Right lobe of liver (tissue), 6 donors: Measurements from ENCODE around the gene GTF3C2. TPM values are rescaled to one million over a fixed set of nuclear protein-coding genes. Genes with fewer than 3 reads are reported as not detected.
"Not testable (repeated sequence)": the region's sequence is repeated elsewhere in the genome, so short reads cannot be mapped to it uniquely, and the experiment has no call there.

ENCODE experiments used
- ATAC-seq, 4 donors: fragments of 200-7000 bp; cut with Tn5 transposase; one replicate each; pipeline ENCODE4 v1.9.1; 2020; ENCODE audit warnings: mild to moderate bottlenecking in 4 of 4, moderate library complexity in 4 of 4
- DNase-seq, 3 donors: peaks; one replicate each; pipeline ENCODE4 v3.0.0-alpha.2; 2020
- H3K27ac ChIP-seq, 3 donors: fragments of 200-600 bp; one replicate each; pipeline ENCODE4 v1.8.0; 2022
- H3K27me3 ChIP-seq, 2 donors: fragments of 200-600 bp; one replicate each; pipeline ENCODE4 v1.8.0; 2022
- H3K36me3 ChIP-seq, 4 donors: fragments of 200-600 bp; sonication (generic) in 1 of 4; one replicate each; pipeline versions ENCODE4 v1.5.1 to v1.8.0; 2017 to 2022; ENCODE audit warnings: control low read depth in 1 of 4
- H3K4me1 ChIP-seq, 4 donors: fragments of 200-600 bp; sonication (generic) in 1 of 4; one replicate each; pipeline versions ENCODE4 v1.5.1 to v1.8.0; 2017 to 2022; ENCODE audit warnings: control low read depth in 1 of 4
- H3K4me3 ChIP-seq, 3 donors: fragments of 200-600 bp; one replicate each; pipeline ENCODE4 v1.8.0; 2022
- H3K9me3 ChIP-seq, 4 donors: fragments of 200-600 bp; sonication (generic) in 1 of 4; one replicate each; pipeline versions ENCODE4 v1.5.1 to v1.8.0; 2017 to 2022; ENCODE audit warnings: control low read depth in 1 of 4
- POLR2A ChIP-seq: fragments of 450-650 bp; IDR thresholded peaks from one replicate; pipeline ENCODE4 v1.6.1; 2017; ENCODE audit warnings: antibody characterized with exemption, mild to moderate bottlenecking
- WGBS: methylation state at CpG from one replicate; pipeline ENCODE4 v1.1.6; 2018; ENCODE audit warnings: low coverage, low lambda C conversion rate; ENCODE audit not compliant: insufficient coverage; ENCODE audit errors: missing lambda C conversion rate; 5-methylcytosine and 5-hydroxymethylcytosine counted together
- intact Hi-C, 2 donors: fragments of 100-400 bp; cut with DNase I; formaldehyde crosslinking; loops; one replicate each; pipeline versions ENCODE4 v1.11.2 to v1.14.1; 2022
- total RNA-seq, 6 experiments: library from RNA; depleted of rRNA in 2 of 6; stranded (reverse); fragments of >200 nt in 2 of 6; fragmentation: NEBNext Ultra II Directional in 3 of 6; extraction: Animal tissue kit (Norgen Biotek cat#: 25700) in 3 of 6; gene quantifications; one replicate each; pipeline versions ENCODE4 v1.1.0 to v1.2.4, GENCODE V29; 2016 to 2023
- TF ChIP-seq, protein P1 (sequence below), 4 donors: fragments of 200-600 bp in 3 of 4; fragments of 450-650 bp in 1 of 4; IDR thresholded peaks; one replicate each; pipeline versions ENCODE4 v1.5.1 to v1.8.0; 2016 to 2022; ENCODE audit warnings: antibody characterized with exemption in 4 of 4, mild to moderate bottlenecking in 2 of 4
- donor health status: DM: no; HTN: yes; CAD: no.
- donor health status: DM: no; HTN: no; CAD: no.
- donor health status: DM: no; HTN: no; CAD: no.
- donor health status: DM: no; HTN: yes; CAD: no.
- donor health status: DM: no; HTN: yes; CAD: no.

GTF3C2 gene
- total RNA-seq, 6 experiments from 2014 or later: 13.4 to 20.1 (median 16.8) TPM

DNA sequence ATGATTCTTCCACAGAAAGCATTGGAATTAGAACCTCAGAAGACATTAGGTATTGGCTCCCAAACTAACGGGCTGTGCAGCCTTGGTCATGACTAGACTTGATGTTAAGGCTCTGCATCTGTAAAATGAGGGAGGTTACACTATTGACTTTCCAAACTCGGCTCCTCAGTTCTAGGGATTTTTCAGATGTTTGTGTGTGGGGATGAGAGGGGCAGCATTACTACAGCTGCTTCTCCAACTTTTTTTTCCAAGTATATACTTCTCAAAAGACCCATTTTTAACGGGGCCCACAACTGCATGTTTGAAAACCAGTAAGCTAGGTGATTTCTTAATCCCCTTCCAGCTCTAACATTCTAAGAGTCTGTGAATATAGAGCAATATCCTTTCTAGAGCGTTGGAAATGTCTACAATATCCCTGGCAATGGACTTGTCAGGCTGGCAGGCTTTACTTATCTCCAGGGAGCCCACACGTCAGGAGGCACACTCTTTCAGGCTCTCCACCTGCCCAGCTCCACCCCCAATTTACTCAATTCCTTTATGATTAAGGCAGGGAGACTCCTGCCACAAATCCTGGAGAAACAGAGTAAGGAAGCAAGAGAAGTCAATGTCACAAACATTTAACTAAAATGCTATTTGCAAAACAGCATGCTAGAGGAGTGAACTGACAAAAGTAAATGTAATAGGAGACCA is 32.8 kb downstream of the GTF3C2 start:
- no peak for DNase-seq
- peak in 3 of 4 donors; percentile 2 to 14 (median 2) for ATAC-seq
- Histone ChIP-seq H3K4me1 (peaks cover 0 to 20% (median 9%) of the 10 kb centered on the region in 4 donors), H3K4me3 (peak overlapping the region; percentile 72 to 83 (median 74)), H3K9me3 (no peaks in the 10 kb centered on the region), H3K27me3 (no peaks in the 10 kb centered on the region), H3K36me3 (peaks cover 0 to 29% (median 9%) of the 10 kb centered on the region in 4 donors), H3K27ac (peak overlapping the region; percentile 85 to 95 (median 94))
- WGBS: 8% methylated on average over 5 of the region's 5 CpGs
- intact Hi-C loops: no loop called here
- TF ChIP-seq, protein P1, sequence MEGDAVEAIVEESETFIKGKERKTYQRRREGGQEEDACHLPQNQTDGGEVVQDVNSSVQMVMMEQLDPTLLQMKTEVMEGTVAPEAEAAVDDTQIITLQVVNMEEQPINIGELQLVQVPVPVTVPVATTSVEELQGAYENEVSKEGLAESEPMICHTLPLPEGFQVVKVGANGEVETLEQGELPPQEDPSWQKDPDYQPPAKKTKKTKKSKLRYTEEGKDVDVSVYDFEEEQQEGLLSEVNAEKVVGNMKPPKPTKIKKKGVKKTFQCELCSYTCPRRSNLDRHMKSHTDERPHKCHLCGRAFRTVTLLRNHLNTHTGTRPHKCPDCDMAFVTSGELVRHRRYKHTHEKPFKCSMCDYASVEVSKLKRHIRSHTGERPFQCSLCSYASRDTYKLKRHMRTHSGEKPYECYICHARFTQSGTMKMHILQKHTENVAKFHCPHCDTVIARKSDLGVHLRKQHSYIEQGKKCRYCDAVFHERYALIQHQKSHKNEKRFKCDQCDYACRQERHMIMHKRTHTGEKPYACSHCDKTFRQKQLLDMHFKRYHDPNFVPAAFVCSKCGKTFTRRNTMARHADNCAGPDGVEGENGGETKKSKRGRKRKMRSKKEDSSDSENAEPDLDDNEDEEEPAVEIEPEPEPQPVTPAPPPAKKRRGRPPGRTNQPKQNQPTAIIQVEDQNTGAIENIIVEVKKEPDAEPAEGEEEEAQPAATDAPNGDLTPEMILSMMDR (IDR thresholded peaks at IDR 0.05): no peak
- TF ChIP-seq POLR2A: no peak

DNA sequence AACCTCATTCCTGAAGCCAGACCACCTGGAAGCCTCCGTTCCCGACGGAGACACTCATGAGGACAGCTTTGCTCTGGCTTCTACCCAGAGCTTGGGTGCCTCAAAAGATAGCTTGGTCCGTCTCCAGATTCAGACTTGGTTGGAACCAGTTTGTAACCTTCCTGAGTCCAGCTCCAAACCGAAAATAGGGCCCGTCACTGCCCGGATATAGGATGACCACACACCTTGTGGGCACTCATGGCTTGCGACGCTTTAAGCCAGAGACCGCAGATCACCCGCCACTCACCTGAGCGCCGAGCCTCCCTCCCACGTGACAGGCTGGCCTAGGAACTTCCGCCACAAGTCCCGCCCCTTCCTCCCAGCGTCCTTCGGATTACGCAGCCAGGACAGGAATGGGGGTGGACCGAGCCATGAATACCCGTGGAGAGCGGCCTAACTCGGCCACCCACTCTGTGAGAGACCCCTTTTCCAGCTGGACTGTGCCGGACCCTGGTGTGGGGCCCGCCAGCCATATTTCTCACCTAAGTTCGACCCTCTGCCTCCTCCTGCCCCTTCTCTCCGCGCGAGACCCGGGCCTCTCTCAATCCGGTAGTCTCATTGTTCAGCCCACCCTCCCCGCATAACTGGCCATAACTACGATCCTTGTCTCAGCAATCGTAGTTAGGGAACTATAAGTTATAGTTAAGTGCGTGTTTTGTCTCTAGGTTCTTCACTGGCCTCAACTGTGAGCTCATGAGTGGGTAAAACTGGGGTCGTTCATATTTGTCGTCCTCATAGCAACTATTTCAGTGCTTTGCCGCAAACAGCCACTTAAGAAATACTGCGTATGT is 33.6 kb downstream of the GTF3C2 start, which contains the start of gene MPV17:
MPV17 (minus strand) TSS at position 332 of the 830 bp plus-strand sequence. CDS start 580 bp downstream, outside the sequence.
- DNase-seq: peak; percentile 93 to 95 (median 94)
- peak; percentile 86 to 96 (median 92) for ATAC-seq
- Histone ChIP-seq H3K36me3 (peaks cover 0 to 21% (median 5%) of the 10 kb centered on the region in 4 donors), H3K4me1 (peaks cover 0 to 20% (median 9%) of the 10 kb centered on the region in 4 donors), H3K4me3 (peak within 1 kb of the TSS; percentile 72 to 83 (median 74)), H3K27ac (peak within 1 kb of the TSS; percentile 85 to 95 (median 94)), H3K9me3 (no peaks in the 10 kb centered on the region), H3K27me3 (no peaks in the 10 kb centered on the region)
- 0% methylated on average over 18 of the region's 39 CpGs for whole genome bisulfite sequencing
- intact Hi-C loops: no loop called here
- TF ChIP-seq, protein P1 (IDR thresholded peaks at IDR 0.05): no peak
- peak; percentile 97 for TF ChIP-seq POLR2A

- peak in 2 of 3 donors; percentile 32 to 57 for DNase-seq
- Histone ChIP-seq H3K9me3 (no peaks in the 10 kb centered on the region), H3K4me1 (peaks cover 0 to 20% (median 9%) of the 10 kb centered on the region in 4 donors), H3K4me3 (peak overlapping the region; percentile 72 to 83 (median 74)), H3K27me3 (no peaks in the 10 kb centered on the region), H3K36me3 (peaks cover 0 to 15% (median 3%) of the 10 kb centered on the region in 4 donors), H3K27ac (peak overlapping the region; percentile 85 to 95 (median 94))
- TF ChIP-seq, protein P1 (IDR thresholded peaks at IDR 0.05): no peak
- TF ChIP-seq POLR2A: no peak
- intact Hi-C loops: no loop called here
- WGBS: 0% methylated on average over 5 of the region's 10 CpGs
- ATAC-seq: peak; percentile 1 to 23 (median 4)
These were observed 34.2 kb downstream of the GTF3C2 start for GRCh38 chr2:27322301-27322765.

DNA sequence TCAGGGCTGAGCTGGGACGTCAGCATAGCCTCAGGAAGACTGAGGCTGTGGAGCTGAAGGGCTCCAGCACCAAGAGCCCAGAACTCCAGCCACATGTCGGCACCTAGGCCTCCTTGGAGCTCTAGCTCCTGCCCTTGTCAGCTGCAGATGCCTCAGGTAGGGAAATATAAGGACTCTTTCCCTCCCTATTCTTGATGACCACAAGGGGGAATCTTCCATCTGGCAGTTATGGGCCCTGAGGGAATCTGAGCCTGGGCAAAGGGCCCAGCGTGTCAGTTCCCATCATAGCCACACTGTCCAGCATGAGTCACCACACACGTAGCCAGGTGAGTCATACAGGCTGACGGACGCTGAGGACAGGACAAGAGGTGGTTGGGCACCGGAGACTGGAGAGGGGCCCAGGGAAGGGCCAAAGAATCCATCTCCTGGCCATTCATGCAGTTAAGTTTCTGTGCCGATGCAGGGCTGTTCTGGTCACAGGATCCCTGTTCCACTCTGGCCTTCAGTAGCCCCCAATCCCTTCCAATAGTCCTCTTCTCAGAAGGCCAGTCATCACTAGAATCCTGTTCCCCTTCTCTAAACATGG is 35.5 kb downstream of the GTF3C2 start:
- TF ChIP-seq, protein P1 (IDR thresholded peaks at IDR 0.05): peak; percentile 38 to 72 (median 47)
- TF ChIP-seq POLR2A: peak; percentile 94
- peak; percentile 78 to 88 (median 86) for DNase-seq
- Histone ChIP-seq H3K27me3 (no peaks in the 10 kb centered on the region), H3K9me3 (no peaks in the 10 kb centered on the region), H3K27ac (peak overlapping the region; percentile 2 to 95 (median 56)), H3K4me1 (peaks cover 0 to 20% (median 9%) of the 10 kb centered on the region in 4 donors), H3K4me3 (no peak overlapping the region), H3K36me3 (peaks cover 0 to 3% (median 0%) of the 10 kb centered on the region in 4 donors)
- peak; percentile 76 to 87 (median 84) for ATAC-seq
- 51% methylated on average over 2 of the region's 8 CpGs for WGBS
- intact Hi-C loops: no loop called here

GRCh38 chr2:27319839-27320238 is 36.7 kb downstream of the GTF3C2 start:
- not testable (repeated sequence) for ATAC-seq, H3K9me3 ChIP-seq, H3K4me3 ChIP-seq, H3K27me3 ChIP-seq, H3K36me3 ChIP-seq, DNase-seq, H3K27ac ChIP-seq
- 97% methylated on average over 9 of the region's 15 CpGs for WGBS
- intact Hi-C loops: loop anchor here in 1 of 2 donors (10.0 kb wide), 1 partner anchor 45 kb away; no protein-coding TSS in a partner anchor
- peaks cover 0 to 20% (median 9%) of the 10 kb centered on the region in 4 donors for H3K4me1 ChIP-seq
